Measurements from ENCODE around the gene RTTN.

DNA sequence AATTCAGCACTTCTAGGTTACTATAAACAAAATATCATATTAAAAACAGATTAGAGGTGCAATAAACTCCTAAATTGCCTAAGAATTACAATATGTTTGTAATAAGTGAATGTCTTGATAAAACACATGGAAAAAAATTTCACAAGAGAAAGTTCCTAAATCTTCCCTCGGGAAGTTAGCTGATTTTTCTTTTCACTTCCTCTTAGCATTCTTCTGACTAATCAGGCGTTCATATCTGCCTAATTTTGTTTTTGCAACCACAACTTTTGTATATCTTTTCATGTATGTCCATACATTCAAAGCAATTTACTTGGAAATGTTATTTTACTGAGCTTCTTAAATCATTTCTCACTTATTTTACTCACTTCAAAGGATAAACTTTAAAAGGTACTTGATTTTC lies 88.5 kb downstream of the RTTN start:
- no peak for TF ChIP-seq GATA2 (IDR thresholded peaks at IDR 0.05; ENCODE audit: low read depth, low read length)
- no peak for TF ChIP-seq GATA3 (IDR thresholded peaks at IDR 0.05; ENCODE audit: low read depth, low read length)
